ENCODE data around the gene SMARCC1. TPM values are rescaled to one million over a fixed set of nuclear protein-coding genes. Genes with fewer than 3 reads are reported as not detected.
"Not testable (repeated sequence)": the region's sequence is repeated elsewhere in the genome, so short reads cannot be mapped to it uniquely, and the experiment has no call there.

SMARCC1 gene
- total RNA-seq, 1 experiment from 2014 or later = 168 TPM

DNA sequence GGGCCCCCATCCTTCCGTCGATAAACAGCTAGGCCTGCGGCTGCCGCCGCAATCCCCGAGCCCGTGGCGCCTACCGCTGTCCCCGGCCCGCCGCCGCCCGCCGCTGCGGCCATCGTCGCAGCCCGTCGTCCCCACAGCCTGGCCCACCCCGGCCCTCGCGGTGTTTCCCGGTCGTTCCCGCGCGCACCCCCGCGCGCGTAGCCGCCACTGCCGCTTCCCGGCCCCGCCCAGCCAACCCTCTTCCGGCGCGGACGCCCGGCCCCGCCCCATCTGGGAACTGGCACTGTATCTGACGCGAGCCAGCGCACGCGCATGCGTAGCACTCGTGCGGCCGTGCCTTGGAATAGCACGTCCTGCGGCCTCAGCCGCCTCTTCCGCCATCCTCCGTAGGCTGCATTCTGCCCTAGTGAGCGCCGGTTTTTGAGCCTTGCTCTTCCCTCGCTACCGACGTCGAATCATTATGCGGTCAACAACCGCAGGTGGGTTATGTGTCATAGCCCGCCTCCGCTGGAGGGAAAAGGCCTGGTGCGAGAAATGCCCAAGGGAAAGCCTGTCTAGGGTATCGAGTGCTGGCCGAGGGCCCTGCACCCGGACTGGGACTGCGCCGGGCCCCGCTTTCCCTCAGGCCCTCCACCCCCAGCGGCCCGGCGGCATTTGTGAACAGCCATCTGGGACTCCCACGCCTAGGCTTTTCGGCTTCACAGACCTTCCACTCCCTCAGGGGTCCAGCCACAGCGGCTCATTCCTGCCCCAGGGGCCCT, at the start of gene SMARCC1 (continued):
- TF ChIP-seq, protein P1, sequence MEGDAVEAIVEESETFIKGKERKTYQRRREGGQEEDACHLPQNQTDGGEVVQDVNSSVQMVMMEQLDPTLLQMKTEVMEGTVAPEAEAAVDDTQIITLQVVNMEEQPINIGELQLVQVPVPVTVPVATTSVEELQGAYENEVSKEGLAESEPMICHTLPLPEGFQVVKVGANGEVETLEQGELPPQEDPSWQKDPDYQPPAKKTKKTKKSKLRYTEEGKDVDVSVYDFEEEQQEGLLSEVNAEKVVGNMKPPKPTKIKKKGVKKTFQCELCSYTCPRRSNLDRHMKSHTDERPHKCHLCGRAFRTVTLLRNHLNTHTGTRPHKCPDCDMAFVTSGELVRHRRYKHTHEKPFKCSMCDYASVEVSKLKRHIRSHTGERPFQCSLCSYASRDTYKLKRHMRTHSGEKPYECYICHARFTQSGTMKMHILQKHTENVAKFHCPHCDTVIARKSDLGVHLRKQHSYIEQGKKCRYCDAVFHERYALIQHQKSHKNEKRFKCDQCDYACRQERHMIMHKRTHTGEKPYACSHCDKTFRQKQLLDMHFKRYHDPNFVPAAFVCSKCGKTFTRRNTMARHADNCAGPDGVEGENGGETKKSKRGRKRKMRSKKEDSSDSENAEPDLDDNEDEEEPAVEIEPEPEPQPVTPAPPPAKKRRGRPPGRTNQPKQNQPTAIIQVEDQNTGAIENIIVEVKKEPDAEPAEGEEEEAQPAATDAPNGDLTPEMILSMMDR (IDR thresholded peaks at IDR 0.05 in 2 of 3, conservative IDR thresholded peaks at IDR 0.05 in 1 of 3; ENCODE audit: borderline replicate concordance in 1 of 3, insufficient read depth in 1 of 3, low read depth in 2 of 3, low read length in 2 of 3) = no peak

DNA sequence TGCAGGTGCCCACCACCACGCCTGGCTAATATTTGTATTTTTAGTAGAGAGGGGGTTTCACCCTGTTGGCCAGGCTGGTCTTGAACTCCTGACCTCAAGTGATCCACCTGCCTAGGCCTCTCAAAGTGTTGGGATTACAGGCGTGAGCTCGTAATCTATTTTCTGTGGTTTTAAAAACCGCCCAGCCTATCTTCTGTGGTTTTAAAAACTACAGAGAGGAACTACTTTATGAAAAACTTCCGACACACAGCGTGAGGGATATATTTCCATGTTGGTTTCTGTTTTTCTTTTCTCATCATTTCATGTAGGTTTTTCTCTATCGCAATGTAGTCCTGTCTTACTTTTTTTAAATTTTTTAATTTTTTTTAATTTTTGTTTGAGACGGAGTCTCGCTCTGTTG, 47.8 kb upstream of the SMARCC1 start:
- DNase-seq (ENCODE audit: low read depth, low spot score); CTCF ChIA-PET; H3K4me2 ChIP-seq (ENCODE audit: low read length); H3K9me3 ChIP-seq (ENCODE audit: control insufficient read depth in 1 of 2, insufficient read depth in 1 of 2, low read depth in 1 of 2, low read length in 2 of 2); H3K9me2 ChIP-seq (ENCODE audit: insufficient read depth); H4K20me1 ChIP-seq (ENCODE audit: insufficient read depth); intact Hi-C loops (cut with micrococcal nuclease); RAD21 ChIA-PET (ENCODE audit: low non-redundant PET in 1 of 2, low total read pairs in 2 of 2, uncharacterized antibody in 2 of 2, unreplicated experiment in 2 of 2); BruUV-seq (replicated peaks); H3K27me3 ChIP-seq (ENCODE audit: insufficient read depth, low read length); H3K27ac ChIP-seq (ENCODE audit: low read depth, low read length); H3K4me3 ChIP-seq (replicated peaks in 1 of 2; ENCODE audit: low read depth in 1 of 2, low read length in 2 of 2); POLR2A ChIA-PET; H2AFZ ChIP-seq (ENCODE audit: low read depth, low read length, poor library complexity, severe bottlenecking); ATAC-seq; H3K9ac ChIP-seq (ENCODE audit: low read length): not testable (repeated sequence)
- Histone ChIP-seq H3K79me2 (ENCODE audit: insufficient read depth, low read length) (peaks cover 79% of the 10 kb centered on the region), H3K36me3 (ENCODE audit: control insufficient read depth in 1 of 2, insufficient read depth in 2 of 2, low read length in 2 of 2) (peaks cover 45 to 50% of the 10 kb centered on the region in 2 experiments; a peak in 3 of 4 replicates), H3K4me1 (ENCODE audit: control insufficient read depth in 1 of 2, insufficient read depth in 2 of 2, low read length in 2 of 2) (peaks cover 7 to 16% of the 10 kb centered on the region in 2 experiments; a peak in 3 of 4 replicates)

DNA sequence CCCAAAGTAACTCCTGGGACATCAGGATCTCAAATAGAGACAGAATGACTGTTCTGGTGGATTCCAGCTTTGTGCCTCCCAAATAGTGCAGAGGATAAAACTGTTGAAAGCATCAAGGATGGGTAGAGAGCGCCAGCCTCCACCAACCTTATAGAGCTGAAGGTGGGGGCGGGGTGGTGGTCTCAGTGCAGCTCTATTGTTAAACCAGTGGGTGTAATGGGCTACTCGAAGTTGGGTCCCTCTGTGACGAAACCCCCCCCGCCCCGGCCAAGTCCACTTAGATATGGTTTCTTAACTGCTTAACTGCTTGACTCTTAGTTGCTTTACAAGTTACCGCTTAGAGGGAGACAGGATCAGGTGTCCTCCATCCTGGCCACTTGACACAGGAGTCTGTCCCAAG, 43.9 kb upstream of the SMARCC1 start:
- no peaks in the 10 kb centered on the region for H3K27me3 ChIP-seq (ENCODE audit: insufficient read depth, low read length)
- no peak overlapping the region for H2AFZ ChIP-seq (ENCODE audit: low read depth, low read length, poor library complexity, severe bottlenecking)
- CTCF ChIA-PET = interaction anchor here (1.0 to 2.9 kb wide), 9 partner anchors 10 to 405 kb away, joined by 4 to 20 read pairs (median 6); no protein-coding TSS in a partner anchor
- ATAC-seq = no peak; the same call in 1 of the 2 replicates
- no TSS peak for BruUV-seq (replicated peaks)
- H3K9me2 ChIP-seq (ENCODE audit: insufficient read depth) = no peaks in the 10 kb centered on the region
- peaks cover 10 to 21% of the 10 kb centered on the region in 2 experiments; a peak in 3 of 4 replicates for H3K4me1 ChIP-seq (ENCODE audit: control insufficient read depth in 1 of 2, insufficient read depth in 2 of 2, low read length in 2 of 2)
- H3K9me3 ChIP-seq (ENCODE audit: control insufficient read depth in 1 of 2, insufficient read depth in 1 of 2, low read depth in 1 of 2, low read length in 2 of 2) = no peaks in the 10 kb centered on the region
- TF ChIP-seq SIN3A (IDR thresholded peaks at IDR 0.05; ENCODE audit: low read depth) = no peak
- TF ChIP-seq POLR2A (IDR thresholded peaks at IDR 0.05; ENCODE audit: borderline replicate concordance, extremely low read depth, insufficient read depth, insufficient read length) = no peak
- TF ChIP-seq JUND (IDR thresholded peaks at IDR 0.05) = no peak
- RAD21 ChIA-PET (ENCODE audit: low non-redundant PET in 1 of 2, low total read pairs in 2 of 2, uncharacterized antibody in 2 of 2, unreplicated experiment in 2 of 2) = interaction anchor here (0.8 to 1.1 kb wide), 2 partner anchors 12 to 326 kb away, joined by 3 to 5 read pairs; no protein-coding TSS in a partner anchor
- POLR2A ChIA-PET = interaction anchor here (1.6 kb wide), 1 partner anchor 263 kb away, joined by 4 read pairs; no protein-coding TSS in a partner anchor
- H3K4me2 ChIP-seq (ENCODE audit: low read length) = peak overlapping the region; percentile 79
- DNase-seq (ENCODE audit: low read depth, low spot score) = no peak
- H3K36me3 ChIP-seq (ENCODE audit: control insufficient read depth in 1 of 2, insufficient read depth in 2 of 2, low read length in 2 of 2) = peaks cover 24 to 25% of the 10 kb centered on the region in 2 experiments; a peak in 3 of 4 replicates
- H4K20me1 ChIP-seq (ENCODE audit: insufficient read depth) = peaks cover 4% of the 10 kb centered on the region; the same call in 1 of the 2 replicates
- intact Hi-C loops (cut with micrococcal nuclease) = no loop called here
- H3K4me3 ChIP-seq (replicated peaks in 1 of 2; ENCODE audit: low read depth in 1 of 2, low read length in 2 of 2) = peak overlapping the region; percentile 85 to 86
- H3K27ac ChIP-seq (ENCODE audit: low read depth, low read length) = peak overlapping the region; percentile 81
- peaks cover 51% of the 10 kb centered on the region for H3K79me2 ChIP-seq (ENCODE audit: insufficient read depth, low read length)
- H3K9ac ChIP-seq (ENCODE audit: low read length) = peak overlapping the region; percentile 100
